ENCODE data around the gene RASL11B.

DNA sequence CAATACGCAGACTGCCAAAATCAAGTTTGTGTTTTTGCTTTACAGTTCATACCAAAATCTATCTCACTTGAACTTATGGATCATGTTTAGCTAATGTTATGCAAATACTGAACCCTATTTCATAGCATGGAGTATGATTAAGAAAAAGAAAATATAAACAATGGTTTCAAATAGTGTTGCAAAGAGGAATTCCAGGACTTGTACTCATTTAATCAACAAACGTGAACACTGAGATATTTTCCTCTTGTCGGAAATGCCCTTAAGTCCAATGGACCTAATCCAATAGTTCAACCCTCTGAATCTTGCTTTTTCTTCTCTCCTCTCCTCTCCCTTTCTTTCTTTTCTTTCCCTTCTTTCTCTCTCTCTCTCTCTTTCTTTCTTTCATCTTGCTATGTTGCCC, 30.8 kb downstream of the RASL11B start:
- TF ChIP-seq, protein P1, sequence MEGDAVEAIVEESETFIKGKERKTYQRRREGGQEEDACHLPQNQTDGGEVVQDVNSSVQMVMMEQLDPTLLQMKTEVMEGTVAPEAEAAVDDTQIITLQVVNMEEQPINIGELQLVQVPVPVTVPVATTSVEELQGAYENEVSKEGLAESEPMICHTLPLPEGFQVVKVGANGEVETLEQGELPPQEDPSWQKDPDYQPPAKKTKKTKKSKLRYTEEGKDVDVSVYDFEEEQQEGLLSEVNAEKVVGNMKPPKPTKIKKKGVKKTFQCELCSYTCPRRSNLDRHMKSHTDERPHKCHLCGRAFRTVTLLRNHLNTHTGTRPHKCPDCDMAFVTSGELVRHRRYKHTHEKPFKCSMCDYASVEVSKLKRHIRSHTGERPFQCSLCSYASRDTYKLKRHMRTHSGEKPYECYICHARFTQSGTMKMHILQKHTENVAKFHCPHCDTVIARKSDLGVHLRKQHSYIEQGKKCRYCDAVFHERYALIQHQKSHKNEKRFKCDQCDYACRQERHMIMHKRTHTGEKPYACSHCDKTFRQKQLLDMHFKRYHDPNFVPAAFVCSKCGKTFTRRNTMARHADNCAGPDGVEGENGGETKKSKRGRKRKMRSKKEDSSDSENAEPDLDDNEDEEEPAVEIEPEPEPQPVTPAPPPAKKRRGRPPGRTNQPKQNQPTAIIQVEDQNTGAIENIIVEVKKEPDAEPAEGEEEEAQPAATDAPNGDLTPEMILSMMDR (IDR thresholded peaks at IDR 0.05; ENCODE audit: low read depth, low read length): no peak
- TF ChIP-seq EZH2phosphoT487 (IDR thresholded peaks at IDR 0.05; ENCODE audit: low read depth): no peak

All from OCI-LY3 (cell line).